ENCODE results near the gene FHOD3.

Gene FHOD3

DNA sequence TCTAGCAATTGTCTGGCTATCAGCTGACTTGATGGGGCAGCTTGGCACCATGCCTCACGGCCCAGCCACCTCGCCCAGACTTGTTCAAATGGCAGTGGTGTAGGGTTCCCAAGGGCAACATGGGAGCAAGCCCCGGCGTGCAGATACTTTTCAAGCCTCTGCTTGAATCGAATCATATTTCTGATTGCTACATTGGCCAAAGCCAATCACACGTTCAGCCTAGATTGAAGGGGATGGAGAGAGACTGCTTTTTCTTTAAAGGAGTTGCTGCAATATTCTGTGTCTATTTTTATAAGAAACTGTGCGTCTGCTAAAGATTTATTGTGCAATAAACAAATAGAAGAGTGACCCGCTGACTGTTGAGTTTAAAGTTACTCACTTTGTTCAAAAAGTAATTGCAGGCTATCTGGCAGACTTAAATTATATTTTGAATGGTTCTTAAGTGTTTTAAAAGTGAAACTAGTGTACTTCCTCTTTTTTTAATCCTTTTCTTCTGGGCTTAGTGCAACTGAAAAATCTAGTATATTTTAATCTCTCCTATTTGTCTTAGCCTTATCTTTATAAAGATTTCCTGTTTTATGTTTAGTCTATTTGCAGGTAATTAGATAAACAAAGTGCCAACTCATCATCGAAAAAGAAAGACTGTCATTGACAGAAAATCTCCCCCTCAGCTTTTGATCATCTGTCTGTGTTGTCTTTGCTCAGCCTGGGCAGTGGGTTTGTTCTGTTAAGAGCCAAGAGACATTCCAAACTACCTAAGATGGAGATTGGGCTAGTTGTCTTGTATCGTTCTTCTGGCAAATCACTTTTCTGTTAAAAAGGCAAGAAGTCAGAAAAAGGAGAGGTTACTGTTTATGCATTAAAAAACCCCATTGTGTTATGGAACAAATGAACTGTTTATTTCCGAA, 375.2 kb downstream of the FHOD3 start:
- H3K27ac ChIP-seq (ENCODE audit: low read depth, low read length), result no peak overlapping the region
- H3K4me1 ChIP-seq (ENCODE audit: insufficient read depth, low read length), result no peaks in the 10 kb centered on the region
- peak overlapping the region in 1 of 2 donors; percentile 6 for H3K4me3 ChIP-seq (ENCODE audit: low read depth in 1 of 2, low read length in 2 of 2)

DNA sequence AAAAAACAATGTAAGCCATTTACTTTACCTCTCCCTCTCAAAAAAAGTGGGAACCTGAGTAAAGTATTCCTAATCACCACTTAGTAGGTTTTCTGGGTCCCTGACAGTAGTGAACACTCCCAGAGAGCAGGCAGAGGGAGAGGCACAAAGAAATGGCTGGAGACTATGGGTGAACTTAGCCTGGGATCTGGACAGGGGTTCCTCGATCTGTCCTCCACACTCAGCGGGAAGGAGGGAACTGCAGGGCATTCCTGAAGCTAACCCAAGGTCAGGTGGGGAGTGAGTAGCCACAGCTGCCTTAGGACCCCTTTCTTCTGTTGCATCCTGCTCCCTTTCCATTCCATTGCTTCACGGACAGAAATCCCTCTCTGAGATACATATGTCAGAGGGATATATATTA, 375.9 kb downstream of the FHOD3 start:
- Histone ChIP-seq H3K36me3 (ENCODE audit: insufficient read depth, low read length) (no peaks in the 10 kb centered on the region), H3K4me1 (ENCODE audit: insufficient read depth, low read length) (no peaks in the 10 kb centered on the region), H3K27me3 (ENCODE audit: control insufficient read depth in 1 of 2, insufficient read depth in 2 of 2, low read length in 2 of 2) (no peaks in the 10 kb centered on the region), H3K4me3 (ENCODE audit: low read depth in 1 of 2, low read length in 2 of 2) (no peak overlapping the region), H3K27ac (ENCODE audit: low read depth, low read length) (no peak overlapping the region), H3K9me3 (ENCODE audit: low read length) (no peaks in the 10 kb centered on the region), H3K9ac (ENCODE audit: low read length) (no peak overlapping the region)

More for the DNA sequence above, 375.2 kb downstream of the FHOD3 start:
- no peaks in the 10 kb centered on the region for H3K36me3 ChIP-seq (ENCODE audit: insufficient read depth, low read length)
- no peaks in the 10 kb centered on the region for H3K9me3 ChIP-seq (ENCODE audit: low read length)
- H3K9ac ChIP-seq (ENCODE audit: low read length), result no peak overlapping the region
- H3K27me3 ChIP-seq (ENCODE audit: control insufficient read depth in 1 of 2, insufficient read depth in 2 of 2, low read length in 2 of 2), result no peaks in the 10 kb centered on the region

- Histone ChIP-seq H3K27me3 (ENCODE audit: control insufficient read depth in 1 of 2, insufficient read depth in 2 of 2, low read length in 2 of 2) (no peaks in the 10 kb centered on the region), H3K4me3 (ENCODE audit: low read depth in 1 of 2, low read length in 2 of 2) (no peak overlapping the region), H3K36me3 (ENCODE audit: insufficient read depth, low read length) (no peaks in the 10 kb centered on the region)
Measured at GRCh38 chr18:36675076-36675475, 377.6 kb downstream of the FHOD3 start.

DNA sequence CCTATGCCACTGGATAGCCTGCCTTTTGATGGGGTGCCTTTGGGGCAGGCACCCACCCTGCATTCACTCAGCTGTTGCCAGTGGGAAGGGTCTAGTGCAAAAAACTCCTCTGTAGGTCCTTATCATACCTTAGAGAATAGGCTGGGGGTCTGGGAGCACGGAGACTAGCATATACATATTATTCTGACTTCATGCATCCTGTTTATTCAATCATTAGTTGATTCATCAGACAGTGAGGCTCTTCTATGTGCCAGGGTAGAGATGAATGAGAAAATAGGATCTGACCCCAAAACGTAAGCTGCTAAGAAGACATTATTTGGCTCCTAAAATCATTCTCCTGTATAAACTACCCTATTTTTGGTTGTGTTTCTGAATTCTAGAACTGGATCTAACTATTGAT, 378.0 kb downstream of the FHOD3 start:
- Histone ChIP-seq H3K4me1 (ENCODE audit: insufficient read depth, low read length) (no peaks in the 10 kb centered on the region), H3K36me3 (ENCODE audit: insufficient read depth, low read length) (no peaks in the 10 kb centered on the region), H3K27ac (ENCODE audit: low read depth, low read length) (no peak overlapping the region), H3K27me3 (ENCODE audit: control insufficient read depth in 1 of 2, insufficient read depth in 2 of 2, low read length in 2 of 2) (no peaks in the 10 kb centered on the region), H3K9me3 (ENCODE audit: low read length) (no peaks in the 10 kb centered on the region), H3K9ac (ENCODE audit: low read length) (no peak overlapping the region), H3K4me3 (ENCODE audit: low read depth in 1 of 2, low read length in 2 of 2) (no peak overlapping the region)

More at GRCh38 chr18:36675076-36675475, 377.6 kb downstream of the FHOD3 start:
- H3K9ac ChIP-seq (ENCODE audit: low read length), result no peak overlapping the region
- H3K4me1 ChIP-seq (ENCODE audit: insufficient read depth, low read length), result no peaks in the 10 kb centered on the region
- H3K9me3 ChIP-seq (ENCODE audit: low read length), result no peaks in the 10 kb centered on the region
- no peak overlapping the region for H3K27ac ChIP-seq (ENCODE audit: low read depth, low read length)

DNA sequence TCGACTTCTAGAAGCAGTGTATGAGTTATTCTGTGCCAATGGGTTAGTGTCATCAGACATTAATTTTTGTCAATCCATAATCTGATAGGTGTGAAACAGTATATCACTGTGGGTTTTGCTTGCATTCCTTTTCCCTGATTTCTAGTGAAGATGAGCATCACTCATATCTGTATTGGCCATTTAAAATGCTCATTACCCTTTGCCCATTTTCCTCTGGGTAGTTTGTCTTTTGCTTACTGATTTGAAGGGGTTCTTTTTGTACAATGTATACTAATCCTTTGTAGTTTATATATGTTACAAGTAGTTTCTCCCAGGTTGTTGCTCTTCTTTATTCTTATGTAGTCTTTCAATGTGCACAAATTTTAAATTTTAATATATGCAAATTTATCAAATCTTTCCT, 379.1 kb downstream of the FHOD3 start:
- Histone ChIP-seq H3K4me3 (ENCODE audit: low read depth in 1 of 2, low read length in 2 of 2) (no peak overlapping the region), H3K27me3 (ENCODE audit: control insufficient read depth in 1 of 2, insufficient read depth in 2 of 2, low read length in 2 of 2) (no peaks in the 10 kb centered on the region), H3K9me3 (ENCODE audit: low read length) (no peaks in the 10 kb centered on the region), H3K36me3 (ENCODE audit: insufficient read depth, low read length) (no peaks in the 10 kb centered on the region), H3K4me1 (ENCODE audit: insufficient read depth, low read length) (no peaks in the 10 kb centered on the region), H3K9ac (ENCODE audit: low read length) (no peak overlapping the region), H3K27ac (ENCODE audit: low read depth, low read length) (no peak overlapping the region)

- Histone ChIP-seq H3K36me3 (ENCODE audit: insufficient read depth, low read length) (no peaks in the 10 kb centered on the region), H3K27ac (ENCODE audit: low read depth, low read length) (no peak overlapping the region), H3K9me3 (ENCODE audit: low read length) (no peaks in the 10 kb centered on the region), H3K4me3 (ENCODE audit: low read depth in 1 of 2, low read length in 2 of 2) (no peak overlapping the region), H3K4me1 (ENCODE audit: insufficient read depth, low read length) (no peaks in the 10 kb centered on the region), H3K9ac (ENCODE audit: low read length) (no peak overlapping the region), H3K27me3 (ENCODE audit: control insufficient read depth in 1 of 2, insufficient read depth in 2 of 2, low read length in 2 of 2) (no peaks in the 10 kb centered on the region)
Measured at GRCh38 chr18:36680042-36680441, 382.5 kb downstream of the FHOD3 start.

- Histone ChIP-seq H3K27me3 (ENCODE audit: control insufficient read depth in 1 of 2, insufficient read depth in 2 of 2, low read length in 2 of 2) (no peaks in the 10 kb centered on the region), H3K27ac (ENCODE audit: low read depth, low read length) (no peak overlapping the region), H3K9me3 (ENCODE audit: low read length) (no peaks in the 10 kb centered on the region), H3K4me1 (ENCODE audit: insufficient read depth, low read length) (peaks cover 15% of the 10 kb centered on the region), H3K36me3 (ENCODE audit: insufficient read depth, low read length) (no peaks in the 10 kb centered on the region), H3K4me3 (ENCODE audit: low read depth in 1 of 2, low read length in 2 of 2) (no peak overlapping the region), H3K9ac (ENCODE audit: low read length) (no peak overlapping the region)
Measured at GRCh38 chr18:36685580-36685979, 388.1 kb downstream of the FHOD3 start.

DNA sequence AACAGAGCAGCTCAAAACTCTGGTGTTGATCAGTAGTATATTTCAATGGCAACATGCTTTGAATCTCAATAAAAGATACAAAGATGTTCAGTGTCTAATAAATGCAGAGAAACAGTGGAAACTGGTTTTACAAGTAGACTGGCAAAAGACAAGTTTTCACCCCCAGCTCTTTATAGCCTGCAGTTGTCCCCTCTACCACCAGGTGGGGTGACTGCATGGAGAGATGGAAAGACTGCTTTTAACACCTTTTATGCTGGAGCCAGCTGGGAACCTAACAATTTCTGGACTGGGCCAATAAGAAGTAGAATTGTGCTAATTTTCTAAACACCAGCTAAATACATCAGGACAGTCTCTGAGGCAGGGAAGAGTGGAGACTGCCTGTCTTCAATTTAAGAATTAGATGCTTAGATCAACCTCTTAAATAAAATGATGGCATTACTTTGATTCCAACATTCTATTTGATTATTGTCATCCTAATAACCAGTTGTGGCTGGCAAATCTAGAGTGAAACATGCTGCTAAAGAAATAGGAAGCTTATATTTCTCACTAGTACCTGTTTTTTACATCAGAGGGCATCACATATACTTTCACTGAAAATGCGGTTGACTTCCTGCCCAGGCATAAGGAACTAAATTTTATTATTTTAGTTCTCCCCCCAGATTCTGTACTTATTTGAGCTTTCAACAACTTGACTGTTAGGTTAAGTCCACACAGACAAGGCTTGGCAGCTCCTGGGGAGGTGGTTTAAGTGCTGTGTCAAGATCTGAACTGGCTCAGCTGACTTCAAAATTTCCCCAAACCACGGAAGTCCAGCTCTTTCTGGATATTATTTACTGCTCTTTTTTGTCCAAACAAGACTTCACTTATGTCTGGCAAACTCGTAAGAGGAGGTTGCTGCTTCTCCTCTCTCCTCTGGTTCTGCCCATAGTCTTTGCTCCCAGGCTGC, 390.8 kb downstream of the FHOD3 start:
- Histone ChIP-seq H3K9me3 (ENCODE audit: low read length) (no peaks in the 10 kb centered on the region), H3K27me3 (ENCODE audit: control insufficient read depth in 1 of 2, insufficient read depth in 2 of 2, low read length in 2 of 2) (no peaks in the 10 kb centered on the region), H3K4me3 (ENCODE audit: low read depth in 1 of 2, low read length in 2 of 2) (no peak overlapping the region), H3K4me1 (ENCODE audit: insufficient read depth, low read length) (peaks cover 29% of the 10 kb centered on the region), H3K36me3 (ENCODE audit: insufficient read depth, low read length) (no peaks in the 10 kb centered on the region), H3K9ac (ENCODE audit: low read length) (no peak overlapping the region), H3K27ac (ENCODE audit: low read depth, low read length) (no peak overlapping the region)

DNA sequence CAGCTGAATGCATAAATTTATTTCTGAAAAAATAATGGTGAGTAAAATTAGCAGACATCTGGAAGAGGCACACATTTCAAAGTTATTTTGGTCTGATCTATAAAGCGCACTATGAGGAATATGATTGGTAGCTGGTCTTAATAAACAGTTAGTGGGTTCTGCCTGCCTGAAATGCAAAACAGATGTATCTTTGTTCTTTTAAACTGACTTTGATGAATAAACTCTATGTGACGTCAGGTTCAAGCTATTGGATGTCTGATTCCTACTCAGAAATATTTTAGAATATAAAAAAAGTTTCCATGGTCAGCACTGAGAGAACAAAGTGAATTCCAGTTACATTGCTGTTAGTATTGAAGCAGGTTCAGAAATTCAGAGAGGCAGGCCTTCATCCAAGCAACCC, 394.9 kb downstream of the FHOD3 start:
- Histone ChIP-seq H3K9me3 (ENCODE audit: low read length) (no peaks in the 10 kb centered on the region), H3K36me3 (ENCODE audit: insufficient read depth, low read length) (no peaks in the 10 kb centered on the region), H3K27me3 (ENCODE audit: control insufficient read depth in 1 of 2, insufficient read depth in 2 of 2, low read length in 2 of 2) (no peaks in the 10 kb centered on the region), H3K9ac (ENCODE audit: low read length) (no peak overlapping the region), H3K27ac (ENCODE audit: low read depth, low read length) (peak overlapping the region; percentile 75), H3K4me3 (ENCODE audit: low read depth in 1 of 2, low read length in 2 of 2) (peak overlapping the region in 1 of 2 donors; percentile 59), H3K4me1 (ENCODE audit: insufficient read depth, low read length) (peaks cover 35% of the 10 kb centered on the region)

- H3K4me1 ChIP-seq (ENCODE audit: insufficient read depth, low read length), result peaks cover 35% of the 10 kb centered on the region
- no peaks in the 10 kb centered on the region for H3K9me3 ChIP-seq (ENCODE audit: low read length)
- peak overlapping the region; percentile 75 for H3K27ac ChIP-seq (ENCODE audit: low read depth, low read length)
- H3K36me3 ChIP-seq (ENCODE audit: insufficient read depth, low read length), result no peaks in the 10 kb centered on the region
- H3K9ac ChIP-seq (ENCODE audit: low read length), result peak overlapping the region; percentile 15
- peak overlapping the region; percentile 51 to 59 for H3K4me3 ChIP-seq (ENCODE audit: low read depth in 1 of 2, low read length in 2 of 2)
- no peaks in the 10 kb centered on the region for H3K27me3 ChIP-seq (ENCODE audit: control insufficient read depth in 1 of 2, insufficient read depth in 2 of 2, low read length in 2 of 2)
Measured at GRCh38 chr18:36692921-36693332, 395.4 kb downstream of the FHOD3 start.

DNA sequence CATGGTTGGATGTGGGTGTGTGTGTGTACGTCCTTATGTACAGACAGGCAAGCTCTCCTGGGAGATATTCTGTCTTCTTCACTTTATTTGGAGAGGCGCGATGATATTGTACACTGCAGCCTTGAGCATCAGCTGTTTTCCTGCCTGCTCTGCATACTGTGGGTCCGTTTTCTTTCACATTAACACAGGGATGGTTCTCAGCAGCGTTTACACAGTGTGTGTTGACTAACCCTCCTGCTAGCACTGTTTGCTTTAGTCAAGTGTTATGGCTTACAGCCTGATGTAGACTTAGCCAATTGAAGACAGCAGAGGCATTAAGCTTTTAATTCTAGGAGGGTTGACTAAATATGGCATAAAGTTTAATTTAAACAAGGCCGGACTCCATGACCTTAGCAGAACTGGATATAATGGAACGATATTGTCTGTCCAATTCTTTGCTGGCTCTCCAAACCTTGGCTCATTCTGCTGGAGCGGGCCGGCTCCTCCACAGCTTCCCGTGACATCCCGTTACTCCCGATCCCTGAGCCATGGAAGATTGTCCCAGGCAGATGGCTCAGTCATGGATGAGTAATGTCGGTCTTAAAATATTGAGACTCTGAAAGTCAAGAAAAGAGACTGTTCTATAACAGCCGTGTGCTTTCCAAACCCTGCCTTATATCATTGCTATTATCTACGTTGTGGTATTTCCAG, 396.6 kb downstream of the FHOD3 start:
- Histone ChIP-seq H3K36me3 (ENCODE audit: insufficient read depth, low read length) (no peaks in the 10 kb centered on the region), H3K9ac (ENCODE audit: low read length) (peak overlapping the region; percentile 15), H3K9me3 (ENCODE audit: low read length) (no peaks in the 10 kb centered on the region), H3K27me3 (ENCODE audit: control insufficient read depth in 1 of 2, insufficient read depth in 2 of 2, low read length in 2 of 2) (no peaks in the 10 kb centered on the region), H3K4me3 (ENCODE audit: low read depth in 1 of 2, low read length in 2 of 2) (peak overlapping the region in 1 of 2 donors; percentile 59), H3K27ac (ENCODE audit: low read depth, low read length) (peak overlapping the region; percentile 75), H3K4me1 (ENCODE audit: insufficient read depth, low read length) (peaks cover 29% of the 10 kb centered on the region)

All from muscle layer of colon (tissue), 2 donors.